NCI-H226 (cell line): ENCODE measurements around the gene MTCH2.
"Not testable (repeated sequence)": the region's sequence is repeated elsewhere in the genome, so short reads cannot be mapped to it uniquely, and the experiment has no call there.

Experiments
- DNase-seq: peaks from one replicate; pipeline ENCODE4 v3.0.0-alpha.2; 2015

Gene MTCH2

GRCh38 chr11:47642099-47642855, at the start of gene MTCH2:
Gene MTCH2 (minus strand): TSS chr11:47642559. CDS start chr11:47642465, 94 bp downstream.
- peak; percentile 90 for DNase-seq

- DNase-seq: no peak
These were observed 49.6 kb upstream of the MTCH2 start for GRCh38 chr11:47691979-47692378.

DNA sequence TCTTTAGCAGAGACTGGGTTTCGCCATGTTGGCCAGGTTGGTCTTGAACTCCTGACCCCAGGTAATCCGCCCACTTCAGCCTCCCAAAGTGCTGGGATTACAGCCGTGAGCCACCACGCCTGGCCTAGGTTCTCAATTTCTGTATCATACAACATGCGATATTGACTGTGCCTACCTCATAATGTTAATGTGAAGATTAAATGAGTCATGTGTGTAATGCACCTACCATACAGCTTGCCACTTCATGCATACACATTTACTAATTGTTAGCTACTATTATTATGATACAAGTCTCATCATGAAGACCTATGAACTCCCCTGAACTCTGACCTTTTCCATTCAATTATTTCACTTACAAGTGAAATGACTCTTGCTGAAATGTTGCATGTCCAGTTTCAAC, 47.1 kb upstream of the MTCH2 start:
- DNase-seq: no peak

DNA sequence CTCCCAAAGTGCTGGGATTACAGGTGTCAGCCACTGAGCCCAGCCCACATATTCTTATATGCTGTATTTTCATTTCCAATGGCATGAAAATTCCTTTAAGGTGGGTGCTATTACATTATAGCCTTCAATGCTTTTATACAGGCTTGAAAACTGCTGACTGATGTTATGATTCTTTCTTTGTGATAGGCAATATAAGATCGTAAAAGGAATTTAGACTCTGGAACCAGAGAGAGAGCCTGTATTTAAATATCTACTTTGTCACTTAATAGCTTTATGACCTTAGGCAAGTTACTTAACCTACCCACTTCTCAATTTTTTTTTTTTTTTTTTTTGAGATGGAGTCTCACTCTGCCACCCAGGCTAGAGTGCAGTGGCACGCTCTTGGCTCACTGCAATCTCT, 46.6 kb upstream of the MTCH2 start:
- DNase-seq: no peak

DNA sequence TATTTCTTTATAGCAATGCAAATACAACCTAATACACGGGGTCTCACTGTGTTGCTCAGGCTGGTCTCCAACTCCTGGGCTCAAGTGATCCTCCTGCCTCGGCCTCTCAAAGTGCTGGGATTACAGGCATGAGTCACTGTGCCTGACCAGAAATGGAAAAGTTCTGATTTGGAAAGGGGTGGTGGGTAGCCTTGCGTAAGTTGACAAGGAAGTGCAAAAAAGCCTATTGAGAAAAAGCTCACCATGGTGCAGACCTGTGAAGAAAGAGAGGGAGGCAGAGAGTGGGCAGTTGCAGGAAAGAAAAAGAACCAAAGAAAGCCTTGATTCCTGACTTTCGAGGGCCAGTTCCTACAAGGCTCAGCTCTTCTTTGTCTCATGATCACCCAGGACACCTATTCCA, 45.8 kb upstream of the MTCH2 start:
- no peak for DNase-seq

GRCh38 chr11:47686704-47687103, 44.3 kb upstream of the MTCH2 start:
- DNase-seq: not testable (repeated sequence)

DNA sequence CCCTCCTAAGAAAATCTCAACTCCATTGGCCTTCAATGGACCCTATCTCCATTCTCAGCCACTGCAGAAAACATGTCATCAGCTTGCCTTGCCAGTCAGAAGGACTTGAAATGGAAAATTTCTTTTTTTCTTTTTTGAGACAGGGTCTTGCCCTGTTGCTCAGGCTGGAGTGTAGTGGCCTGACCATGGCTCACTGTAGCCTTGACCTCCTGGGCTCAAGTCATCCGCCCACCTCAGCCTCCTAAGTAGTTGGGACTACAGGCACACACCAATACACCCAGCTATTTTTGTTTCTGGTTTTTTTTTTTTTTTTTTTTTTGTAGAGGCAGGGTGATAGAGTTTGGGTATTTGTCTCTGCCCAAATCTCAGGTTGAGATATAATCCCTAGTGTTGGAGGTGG, 43.8 kb upstream of the MTCH2 start:
- no peak for DNase-seq

GRCh38 chr11:47675851-47676250, 33.5 kb upstream of the MTCH2 start:
- no peak for DNase-seq

DNA sequence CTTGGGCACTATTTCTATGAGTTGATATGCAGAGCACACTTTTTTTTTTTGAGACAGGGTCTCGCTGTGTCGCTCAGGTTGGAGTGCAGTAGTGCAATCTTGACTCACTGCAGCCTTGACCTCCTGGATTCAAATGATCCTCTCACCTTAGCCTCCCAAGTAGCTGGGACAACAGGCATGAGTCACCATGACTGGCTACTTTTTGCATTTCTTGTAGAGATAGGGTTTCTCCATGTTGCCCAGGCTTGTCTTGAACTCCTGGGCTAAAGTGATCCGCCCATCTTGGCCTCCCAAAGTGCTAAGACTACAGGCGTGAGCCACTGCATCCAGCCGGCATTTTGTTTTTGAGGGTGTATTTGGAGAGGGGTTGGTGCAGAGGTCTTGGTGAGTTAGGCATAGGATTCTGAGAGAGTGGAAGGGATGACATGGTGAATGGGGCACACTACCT, 29.9 kb upstream of the MTCH2 start:
- DNase-seq: peak; percentile 32

GRCh38 chr11:47669856-47670255, 27.5 kb upstream of the MTCH2 start:
- DNase-seq: no peak

DNA sequence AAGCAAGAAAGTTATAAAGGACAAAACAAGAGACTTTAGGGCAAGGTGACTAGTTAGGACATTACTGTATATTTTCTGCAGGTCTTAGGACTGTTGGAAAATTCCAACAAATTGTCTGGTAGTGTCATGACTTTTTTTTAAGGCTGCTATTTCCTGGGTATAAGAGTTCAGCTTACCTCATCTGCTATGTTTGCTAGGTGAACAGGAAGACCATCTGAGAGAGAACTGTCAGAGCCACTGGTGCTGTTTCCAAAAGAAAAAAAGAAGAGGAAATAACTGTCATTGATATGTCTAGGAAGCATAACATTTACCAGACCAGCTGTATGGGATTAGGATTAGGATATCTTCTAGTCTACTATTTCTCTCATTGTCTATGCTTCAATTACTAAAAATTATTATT, 26.3 kb upstream of the MTCH2 start:
- DNase-seq: no peak

GRCh38 chr11:47667555-47667954, 25.2 kb upstream of the MTCH2 start:
- no peak for DNase-seq

- peak; percentile 34 for DNase-seq
These were observed 24.8 kb upstream of the MTCH2 start for GRCh38 chr11:47667135-47667534.

GRCh38 chr11:47664936-47665335, 22.6 kb upstream of the MTCH2 start:
- not testable (repeated sequence) for DNase-seq

- no peak for DNase-seq
These were observed 18.9 kb upstream of the MTCH2 start for GRCh38 chr11:47661245-47661644.

DNA sequence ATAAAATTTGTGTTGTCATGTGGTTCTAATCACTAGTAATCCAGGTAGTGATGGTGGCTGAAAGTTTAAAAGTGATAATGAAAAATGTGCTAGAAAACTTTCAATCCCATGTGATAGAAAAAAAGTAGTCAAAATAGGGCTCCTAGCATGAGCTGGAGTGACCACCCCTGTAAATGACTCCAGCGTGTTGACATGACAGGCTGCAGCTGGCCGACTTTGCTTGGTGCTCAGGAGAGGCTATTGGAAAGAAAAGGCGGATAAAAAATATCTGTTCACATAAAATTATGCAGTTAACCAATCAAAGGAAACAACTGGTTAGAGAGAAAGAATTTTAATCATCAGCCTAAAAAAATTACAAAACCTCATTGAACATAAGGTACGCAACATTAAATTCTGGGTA, 16.9 kb upstream of the MTCH2 start:
- no peak for DNase-seq

GRCh38 chr11:47656260-47656885, 14.0 kb upstream of the MTCH2 start:
- DNase-seq: no peak

DNA sequence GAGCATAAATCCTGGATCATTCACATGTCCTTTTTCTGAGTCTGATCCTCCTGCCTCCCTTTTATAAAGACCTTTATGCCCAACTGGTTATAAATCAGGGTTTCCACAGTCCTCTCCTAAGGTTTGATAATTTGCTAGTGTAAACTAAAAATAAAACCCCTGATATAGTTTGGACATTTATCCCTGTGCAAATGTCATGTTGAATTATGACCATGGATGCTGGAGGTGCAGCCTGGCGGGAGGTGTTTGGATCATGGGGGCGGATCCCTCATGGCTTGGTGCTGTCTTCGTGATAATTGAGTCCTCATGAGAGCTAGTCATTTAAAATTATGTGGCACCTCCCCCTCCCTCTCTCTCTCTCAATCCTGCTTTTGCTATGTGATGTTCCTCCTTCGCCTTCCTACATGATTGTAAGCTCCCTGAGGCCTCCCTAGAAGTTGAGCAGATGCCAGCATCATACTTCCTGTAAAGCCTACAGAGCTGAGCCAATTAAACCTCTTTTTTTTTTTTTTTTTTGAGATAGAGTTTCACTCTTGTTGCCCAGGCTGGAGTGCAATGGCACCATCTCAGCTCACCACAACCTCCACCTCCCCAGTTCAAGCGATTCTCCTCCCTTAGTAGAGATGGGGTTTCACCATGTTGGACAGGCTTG, 9.6 kb upstream of the MTCH2 start:
- no peak for DNase-seq

- DNase-seq: no peak
These were observed 6.9 kb upstream of the MTCH2 start for GRCh38 chr11:47649276-47649675.

DNA sequence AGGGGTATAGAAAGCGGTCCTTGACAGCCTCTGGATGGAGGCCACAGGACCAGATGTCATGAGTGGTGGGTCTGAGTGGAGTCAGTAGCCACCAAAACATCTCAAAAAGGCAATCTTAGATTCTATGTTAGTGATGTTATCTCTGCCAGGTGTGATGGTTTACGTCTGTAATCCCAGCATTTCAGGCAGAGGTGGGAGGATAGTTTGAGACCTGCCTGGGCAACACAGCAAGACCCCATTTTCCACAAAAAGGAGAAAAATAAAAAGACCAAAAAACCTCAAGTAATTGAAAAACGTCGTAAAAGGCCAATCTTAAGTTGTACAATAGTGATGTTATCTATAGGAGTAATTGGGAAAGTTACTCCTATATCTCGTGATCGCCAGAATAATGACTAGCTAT, 3.7 kb upstream of the MTCH2 start:
- DNase-seq: no peak

DNA sequence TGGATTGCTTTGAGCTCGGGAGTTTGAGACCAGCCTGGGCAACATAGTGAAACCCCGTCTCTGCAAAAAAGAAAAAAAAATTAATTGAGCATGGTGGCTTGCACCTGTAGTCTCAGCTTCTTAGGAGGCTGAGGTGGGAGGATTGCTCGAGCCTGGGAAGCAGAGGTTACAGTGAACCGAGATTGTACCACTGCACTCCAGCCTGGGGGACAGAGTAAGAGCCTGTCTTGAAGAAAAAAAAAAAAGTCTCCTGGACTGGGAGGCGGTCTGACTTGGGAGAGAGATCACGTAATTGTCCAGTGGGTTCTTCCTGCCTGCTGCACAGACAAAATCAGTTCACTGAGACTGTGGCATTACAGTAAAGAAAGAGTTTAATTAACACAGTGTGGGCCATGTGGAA, 3.1 kb upstream of the MTCH2 start:
- no peak for DNase-seq

DNA sequence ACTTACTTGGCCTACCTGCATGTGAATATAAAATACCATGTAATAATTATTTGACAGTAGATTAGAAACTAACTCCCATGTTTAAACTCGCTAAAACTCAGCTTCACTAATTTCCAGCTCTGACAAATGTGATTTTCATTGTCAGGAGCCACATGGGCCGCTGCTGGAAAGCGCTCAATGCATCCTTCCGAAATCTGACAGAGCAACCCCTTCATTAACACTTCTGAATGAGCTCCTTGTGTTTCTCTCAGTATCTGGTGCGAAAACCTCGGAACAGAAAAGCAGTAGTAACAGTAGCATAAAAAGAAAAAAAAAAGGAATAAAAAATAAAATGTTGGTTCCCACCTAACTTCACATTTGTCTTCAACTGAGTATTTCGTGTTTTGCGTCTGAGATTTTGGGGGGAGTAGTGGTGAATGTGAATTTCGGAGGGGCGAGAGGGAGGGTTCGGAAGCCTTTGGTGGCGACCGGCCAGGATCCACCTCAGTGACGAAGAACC, 710 bp downstream of the MTCH2 start:
- no peak for DNase-seq

- not testable (repeated sequence) for DNase-seq
These were observed 1.9 kb downstream of the MTCH2 start for GRCh38 chr11:47640506-47640905.

DNA sequence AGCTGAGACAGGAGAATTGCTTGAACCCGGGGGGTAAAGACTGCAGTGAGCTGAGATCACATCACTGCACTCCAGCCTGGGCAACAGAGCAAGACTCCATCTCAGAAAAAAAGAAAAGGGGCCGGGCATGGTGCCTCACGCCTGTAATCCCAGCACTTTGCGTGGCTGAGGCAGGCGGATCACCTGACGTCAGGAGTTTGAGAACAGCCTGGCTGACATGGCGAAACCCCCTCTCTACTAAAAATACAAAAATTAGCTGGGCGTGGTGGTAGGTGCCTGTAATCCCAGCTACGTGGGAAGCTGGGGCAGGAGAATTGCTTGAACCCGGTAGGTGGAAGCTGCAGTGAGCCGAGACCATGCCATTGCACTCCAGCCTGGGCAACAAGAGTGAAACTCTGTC, 6.0 kb downstream of the MTCH2 start:
- not testable (repeated sequence) for DNase-seq
